OCI-M2 (cell line): ENCODE data around the gene TBC1D22A.
"Not testable (repeated sequence)": the region's sequence is repeated elsewhere in the genome, so short reads cannot be mapped to it uniquely, and the experiment has no call there.

ENCODE experiments used
- DNase-seq: peaks from one replicate; lab custom pipeline; 2025; ENCODE audit not compliant: unreplicated experiment; lab: John Stamatoyannopoulos, UW

TBC1D22A gene

DNA sequence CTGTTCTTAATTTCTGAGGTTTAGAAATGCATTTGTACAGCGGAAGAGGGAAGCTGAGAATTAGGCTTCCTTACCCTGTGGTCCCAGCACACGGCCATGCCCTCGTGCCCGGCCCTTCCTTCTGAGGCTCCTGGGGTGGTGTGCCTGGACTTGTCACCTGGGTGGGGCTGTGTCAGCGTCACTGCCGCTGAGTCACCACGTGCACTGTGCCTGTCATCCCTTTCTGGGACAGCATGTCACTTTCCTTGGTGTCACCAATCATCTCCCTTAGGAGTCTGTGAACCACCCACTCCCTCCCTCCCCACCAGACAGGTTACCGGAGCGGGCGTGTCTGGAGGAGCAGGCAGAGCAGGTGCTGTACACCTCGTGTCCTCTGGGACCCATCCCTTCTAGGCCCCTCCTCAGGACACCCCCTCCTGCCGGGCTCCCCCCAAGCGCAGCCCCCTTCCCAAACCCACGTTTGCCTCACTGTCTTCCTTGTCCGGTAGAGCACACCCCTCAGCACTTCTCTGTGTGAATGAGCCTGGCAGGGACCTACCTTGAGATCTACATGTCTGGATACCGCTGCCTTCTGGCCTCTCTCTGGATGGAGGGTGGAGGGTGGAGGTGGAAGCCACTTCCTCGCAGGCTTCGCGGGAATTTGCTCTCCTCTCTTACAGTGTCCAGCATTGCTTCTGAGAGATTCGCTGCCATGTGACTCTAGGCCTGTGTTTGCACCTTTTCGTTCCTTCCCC is 367.6 kb downstream of the TBC1D22A start:
- no peak for DNase-seq

DNA sequence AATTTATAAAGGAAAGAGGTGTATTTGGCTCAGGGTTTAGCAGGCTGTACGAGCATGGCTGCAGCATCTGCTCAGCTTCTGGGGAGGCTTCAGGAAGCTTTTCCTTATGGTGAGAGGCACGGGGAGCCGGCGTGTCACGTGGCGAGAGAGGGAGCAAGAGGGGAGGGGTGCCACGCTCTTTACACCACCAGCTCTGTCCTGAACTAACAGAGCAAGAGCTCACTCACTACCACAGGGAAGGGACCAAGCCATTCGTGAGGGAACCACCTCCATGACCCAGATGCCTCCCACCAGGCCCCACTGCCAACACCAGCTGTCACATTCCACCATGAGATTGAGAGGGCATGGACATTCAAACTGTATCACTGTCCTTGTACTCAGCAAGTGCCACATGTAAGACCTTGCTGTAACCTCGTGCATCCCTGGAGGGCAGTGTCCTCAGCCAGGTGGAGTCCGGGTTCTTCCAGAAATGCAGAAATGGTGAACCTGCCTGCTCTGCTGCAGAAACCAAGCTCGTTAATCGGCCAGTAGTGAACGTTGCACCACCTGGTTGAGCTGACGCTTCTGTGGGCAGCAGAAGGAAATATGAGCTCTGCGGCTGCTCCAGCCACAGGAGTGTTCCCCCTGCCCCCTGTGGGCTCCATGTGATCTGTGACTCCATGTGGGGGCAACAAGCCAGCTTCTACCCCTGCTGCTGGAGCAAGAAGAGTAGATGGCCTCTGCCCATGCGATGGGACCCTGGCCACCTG is 368.6 kb downstream of the TBC1D22A start:
- no peak for DNase-seq

DNA sequence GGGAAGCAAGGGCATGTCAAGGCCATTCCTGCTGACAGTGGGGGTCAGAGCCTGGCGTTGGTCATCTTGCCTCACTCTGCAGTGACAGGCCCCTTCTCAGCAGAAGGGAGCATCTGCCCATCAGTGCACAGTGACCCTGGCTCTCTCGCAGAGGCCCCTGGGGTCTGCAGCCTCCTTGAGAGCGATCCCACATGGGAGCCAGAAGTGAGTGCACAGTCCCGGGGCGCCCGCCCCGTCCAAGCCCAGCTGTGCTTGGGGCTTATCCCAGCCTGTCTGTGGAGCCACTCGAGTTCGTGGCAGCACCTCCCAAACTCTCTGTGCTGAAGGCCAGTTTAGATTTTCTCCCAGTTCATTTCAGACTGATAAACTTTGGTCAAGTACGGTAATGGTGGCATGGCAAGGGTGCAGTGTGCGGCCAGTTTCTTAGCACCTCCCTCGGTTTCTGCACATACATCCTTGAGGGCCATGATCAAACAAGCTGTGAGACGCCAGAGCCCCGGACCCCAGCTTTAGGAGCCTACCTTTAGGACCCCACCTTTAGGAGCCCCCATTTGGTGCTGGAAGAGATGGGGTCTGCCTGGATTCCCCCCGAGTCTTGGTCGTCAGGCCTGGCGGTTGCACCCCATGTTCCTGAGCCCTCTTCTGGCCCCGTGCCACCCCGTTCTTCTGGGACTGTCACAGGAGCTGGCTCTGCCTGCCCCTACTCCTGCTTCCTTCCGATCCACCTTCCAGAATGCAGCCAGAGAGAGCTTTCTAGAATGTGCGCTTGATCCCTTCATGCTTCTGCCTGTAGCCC is 369.4 kb downstream of the TBC1D22A start:
- no peak for DNase-seq

DNA sequence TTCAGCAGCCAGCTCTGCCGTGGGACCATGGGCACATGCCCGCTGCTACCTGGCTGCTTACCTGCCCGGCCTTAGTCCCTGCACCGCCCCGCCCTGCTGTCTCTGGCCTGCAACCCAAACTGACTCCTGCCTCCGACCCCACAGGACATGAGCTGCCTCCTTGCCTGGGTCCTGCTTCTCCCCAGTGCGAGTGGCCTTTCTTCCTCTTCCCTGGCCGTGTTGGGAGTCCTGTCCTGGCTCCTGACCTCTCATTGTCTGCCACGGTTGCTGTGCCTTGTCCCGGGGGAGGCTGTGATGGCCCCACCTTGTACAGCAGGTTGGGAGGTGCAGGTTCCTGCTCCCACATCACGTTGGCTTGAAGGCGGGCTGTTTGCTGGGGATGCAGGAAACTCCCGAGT is 370.0 kb downstream of the TBC1D22A start:
- no peak for DNase-seq

DNA sequence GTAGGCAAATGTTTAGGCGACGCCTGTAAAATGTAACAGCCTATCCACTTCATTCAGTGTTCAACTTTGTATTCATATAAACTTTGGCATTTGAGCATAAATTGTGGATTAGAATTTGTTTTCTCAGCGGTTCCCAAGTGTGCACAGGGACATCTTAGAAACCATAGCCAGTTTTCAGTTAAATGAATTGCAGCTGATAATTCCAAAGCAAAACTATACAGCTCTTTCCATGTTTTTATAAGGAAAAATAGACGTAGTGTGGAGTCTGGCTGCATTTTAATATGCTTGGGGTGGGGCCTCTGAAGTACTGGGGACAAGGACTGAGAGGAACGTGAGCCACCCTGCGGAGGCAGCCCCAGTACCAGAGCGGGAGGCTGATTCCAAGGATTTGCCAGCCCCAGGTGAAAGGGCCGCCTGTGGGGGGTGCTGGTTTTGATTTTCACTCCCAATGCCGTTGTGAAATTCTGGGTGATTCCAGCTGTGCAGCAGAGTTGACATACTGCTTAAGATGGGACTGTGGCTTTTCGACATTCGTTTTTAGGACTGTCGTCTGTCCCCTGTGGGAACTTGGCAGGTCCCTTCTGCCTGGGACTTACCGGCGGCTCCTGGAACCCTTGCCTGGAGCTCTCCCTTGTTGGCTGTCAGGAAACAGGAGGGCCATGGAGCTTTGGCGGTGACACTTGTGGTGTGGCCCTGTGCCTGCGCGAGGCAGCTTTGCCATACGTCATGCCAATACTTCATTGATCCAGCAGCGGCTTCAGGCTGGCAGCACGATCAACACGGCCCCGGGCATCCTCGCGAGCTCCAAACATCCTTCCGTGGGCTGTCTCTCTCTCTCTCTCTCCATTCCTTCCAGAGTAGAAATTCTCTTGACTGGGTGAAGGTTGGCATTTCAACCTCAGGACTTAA is 370.9 kb downstream of the TBC1D22A start:
- DNase-seq: no peak

DNA sequence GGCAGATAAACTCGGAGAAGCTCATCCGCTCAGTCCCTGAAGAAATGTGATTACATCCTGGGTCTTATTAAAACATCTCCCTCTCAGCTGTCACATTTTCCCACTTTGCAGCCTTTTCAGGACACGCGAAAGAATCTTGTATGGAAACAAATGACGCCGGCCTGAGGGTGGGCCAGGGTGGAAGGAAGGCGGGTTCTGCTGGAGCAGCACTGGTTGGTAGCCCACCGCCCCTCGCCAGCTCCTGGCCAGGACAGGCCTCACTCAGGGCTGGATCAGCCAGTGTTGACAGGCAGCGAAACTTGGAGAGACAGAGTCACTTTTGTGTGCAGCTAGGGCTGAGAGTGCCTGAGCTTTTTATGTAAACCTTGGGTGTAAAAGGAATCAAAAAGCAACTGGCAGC is 371.8 kb downstream of the TBC1D22A start:
- no peak for DNase-seq

DNA sequence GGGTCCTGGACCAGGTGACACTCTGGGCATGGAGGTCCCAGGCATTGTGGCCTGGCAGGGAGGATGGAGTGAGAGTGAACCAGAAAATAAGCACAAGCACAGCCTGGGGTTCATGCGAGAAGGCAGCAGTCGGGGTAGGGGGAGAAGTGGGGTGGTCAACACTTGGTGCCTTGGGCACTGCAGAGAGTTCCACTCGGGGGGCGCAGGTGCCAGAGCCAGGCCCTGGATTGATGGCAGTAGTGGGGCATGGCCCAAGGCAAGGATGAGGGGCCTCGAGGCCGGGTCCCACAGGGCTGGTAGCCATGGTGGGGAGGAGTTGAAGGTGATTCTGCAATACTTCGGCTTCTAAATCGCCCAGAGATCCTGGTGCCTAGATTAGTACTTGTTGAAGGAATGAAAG is 372.9 kb downstream of the TBC1D22A start:
- no peak for DNase-seq

DNA sequence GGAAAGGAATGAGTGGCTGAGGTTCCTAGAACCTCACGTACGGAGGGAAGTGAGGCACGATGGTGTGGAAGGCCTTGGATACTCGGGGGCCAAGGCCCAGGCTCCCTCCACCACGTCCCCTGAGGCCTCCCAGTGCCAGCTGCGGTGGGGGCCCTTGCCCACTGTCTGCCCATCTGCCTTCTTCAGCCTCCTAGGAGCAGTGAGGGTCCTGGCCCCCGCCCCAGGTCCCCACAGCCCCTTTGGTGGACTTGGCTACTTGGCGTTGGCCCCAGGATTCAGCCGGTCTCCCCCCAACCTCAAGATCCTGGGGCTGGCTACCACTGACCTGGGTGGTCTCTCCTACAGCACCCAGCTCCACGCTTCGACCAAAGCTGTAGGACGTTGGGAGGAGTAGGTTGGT is 373.6 kb downstream of the TBC1D22A start:
- DNase-seq: no peak

DNA sequence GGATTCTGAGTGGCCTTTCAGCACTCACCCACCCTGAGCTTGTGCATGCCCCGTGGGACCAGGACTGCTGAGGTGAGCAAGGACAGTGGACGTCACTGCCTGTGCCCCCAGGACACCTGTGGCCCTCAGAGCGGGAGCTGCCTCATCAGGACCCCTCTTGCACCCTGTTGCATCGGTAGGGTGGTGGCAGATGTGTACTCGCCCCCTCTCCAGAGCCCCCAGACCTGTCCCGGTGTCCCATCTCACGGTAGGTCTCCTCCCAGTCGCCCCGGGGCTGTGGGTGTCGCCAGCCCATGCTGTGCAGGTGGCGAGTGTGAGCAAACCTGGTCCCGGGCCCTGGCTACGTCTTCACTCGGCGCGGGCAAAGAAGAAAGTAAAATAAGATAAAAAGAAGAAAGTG is 374.2 kb downstream of the TBC1D22A start:
- no peak for DNase-seq

DNA sequence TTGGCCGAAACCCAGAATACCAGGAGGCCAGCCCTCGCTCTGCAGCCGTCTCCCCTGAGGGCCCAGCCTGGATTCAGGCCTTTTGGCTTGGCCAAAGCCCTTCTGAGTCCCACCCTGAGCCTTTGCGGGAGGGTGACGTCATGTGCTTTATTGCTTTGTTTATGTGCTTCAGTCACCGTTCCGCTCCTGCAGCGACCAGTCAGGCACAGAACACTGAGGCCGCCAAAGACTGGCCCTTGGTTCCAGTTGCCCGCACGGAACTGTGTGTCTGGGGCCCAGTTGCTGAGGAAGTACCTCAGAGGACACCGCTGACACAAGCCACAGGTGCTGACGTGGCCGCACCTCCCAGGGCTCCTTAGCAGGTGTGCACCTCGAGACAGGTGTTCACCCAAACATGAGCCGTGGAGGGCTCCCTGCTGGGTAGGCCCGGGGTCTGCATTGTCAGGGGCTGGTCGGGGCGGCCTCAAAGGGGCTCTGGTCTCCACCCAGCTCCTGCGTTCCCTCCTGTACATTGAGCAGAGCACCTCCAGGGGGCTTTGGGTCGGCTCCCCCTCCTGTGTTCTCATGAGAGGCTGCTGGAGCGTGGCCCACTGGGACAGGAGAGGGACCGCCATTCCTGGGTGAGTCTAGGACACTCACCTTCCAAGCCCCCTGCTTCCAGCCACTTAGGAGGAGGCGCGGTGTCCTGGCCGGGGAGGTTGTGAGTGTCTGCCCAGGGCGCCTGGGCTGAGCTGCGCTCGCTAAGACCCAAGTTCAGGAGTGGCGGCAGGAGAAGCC is 376.8 kb downstream of the TBC1D22A start:
- no peak for DNase-seq

DNA sequence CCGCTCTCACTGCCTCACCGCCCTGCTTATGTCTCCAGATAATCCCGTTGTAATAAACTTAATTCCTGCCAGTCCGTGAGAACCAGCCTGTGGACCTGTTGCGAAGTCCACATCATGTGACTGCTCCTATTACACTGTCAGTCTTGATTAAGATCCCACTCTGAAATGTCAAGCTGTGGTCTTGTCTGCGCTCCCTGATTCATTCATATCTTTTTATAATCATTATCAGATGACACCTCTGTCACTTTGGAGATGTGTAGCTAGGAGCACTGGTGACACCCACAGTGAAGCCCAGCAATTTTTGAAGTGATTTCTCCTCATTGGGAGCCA is 377.3 kb downstream of the TBC1D22A start:
- no peak for DNase-seq

DNA sequence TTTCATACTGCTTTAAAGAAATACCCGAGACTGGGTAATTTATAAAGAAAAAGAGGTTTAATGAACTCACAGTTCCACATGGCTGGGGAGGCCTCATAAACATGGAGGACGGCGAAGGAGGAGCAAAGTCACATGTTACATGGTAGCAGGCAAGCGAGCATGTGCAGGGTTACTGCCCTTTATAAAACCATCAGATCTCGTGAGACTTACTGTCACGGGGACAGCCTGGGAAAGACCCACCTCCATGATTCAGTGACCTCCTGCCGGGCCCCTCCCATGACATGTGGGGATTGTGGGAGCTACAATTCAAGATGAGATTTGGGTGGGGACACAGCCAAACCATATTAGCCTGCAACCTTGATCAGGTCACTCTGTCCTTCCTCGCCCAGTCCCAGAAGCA is 378.5 kb downstream of the TBC1D22A start:
- not testable (repeated sequence) for DNase-seq

DNA sequence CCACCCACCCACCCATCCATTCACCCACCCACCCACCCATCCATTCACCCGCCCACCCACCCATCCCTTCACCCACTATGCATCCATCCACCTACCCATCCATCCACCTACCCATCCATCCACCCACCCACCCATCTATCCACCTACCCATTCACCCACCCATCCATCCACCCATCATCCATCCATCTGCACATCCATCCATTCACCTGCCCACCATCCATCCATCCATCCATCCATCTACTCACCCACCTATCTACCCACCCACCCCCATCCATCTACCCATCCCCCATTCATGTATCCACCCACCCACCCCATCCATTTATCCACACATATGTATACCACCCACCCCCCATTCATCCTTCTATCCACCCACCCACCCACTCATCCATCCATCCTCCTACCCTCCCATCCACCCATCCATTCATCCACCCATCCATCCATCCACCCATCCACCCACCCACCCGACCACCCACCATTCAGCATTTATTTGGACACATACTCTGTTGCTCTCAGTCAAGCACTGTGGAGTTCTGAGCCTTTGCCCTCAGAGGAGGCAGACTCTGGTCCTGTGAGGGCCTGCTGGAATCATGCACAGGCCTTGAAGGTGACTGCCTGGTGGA is 380.1 kb downstream of the TBC1D22A start:
- no peak for DNase-seq

DNA sequence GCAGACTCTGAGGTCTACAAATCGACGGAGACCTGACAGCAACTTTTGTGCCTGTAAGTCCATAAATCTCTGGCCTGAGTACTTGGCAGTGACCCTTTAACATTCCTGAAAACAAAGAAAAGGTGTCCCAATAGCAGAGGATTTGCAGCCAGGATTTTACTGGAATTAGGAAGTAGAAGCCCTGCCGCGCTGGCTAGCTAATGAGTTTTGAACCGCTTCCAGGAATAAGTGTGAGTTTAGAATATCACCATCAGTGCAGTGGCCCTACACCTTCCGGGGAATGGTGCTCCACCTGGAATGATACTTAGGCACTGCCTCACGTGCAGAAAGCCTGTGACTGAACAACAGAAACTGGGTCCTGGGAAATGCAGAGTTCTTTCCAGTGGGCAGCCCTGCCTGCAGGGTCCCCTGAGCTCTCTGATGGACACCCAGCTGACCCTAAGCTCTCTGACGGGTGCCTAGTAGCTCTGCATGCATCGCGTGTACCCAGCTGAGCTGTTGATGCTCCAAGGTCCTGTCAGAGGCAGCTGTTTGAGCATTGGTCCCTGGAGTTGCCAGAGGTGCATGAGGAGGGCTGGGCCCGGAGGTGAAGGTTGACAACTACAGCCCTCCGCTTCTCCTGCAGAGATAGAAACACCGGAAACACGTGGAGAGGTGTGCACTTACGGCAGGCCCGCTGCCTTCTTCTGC is 380.9 kb downstream of the TBC1D22A start:
- DNase-seq: no peak

DNA sequence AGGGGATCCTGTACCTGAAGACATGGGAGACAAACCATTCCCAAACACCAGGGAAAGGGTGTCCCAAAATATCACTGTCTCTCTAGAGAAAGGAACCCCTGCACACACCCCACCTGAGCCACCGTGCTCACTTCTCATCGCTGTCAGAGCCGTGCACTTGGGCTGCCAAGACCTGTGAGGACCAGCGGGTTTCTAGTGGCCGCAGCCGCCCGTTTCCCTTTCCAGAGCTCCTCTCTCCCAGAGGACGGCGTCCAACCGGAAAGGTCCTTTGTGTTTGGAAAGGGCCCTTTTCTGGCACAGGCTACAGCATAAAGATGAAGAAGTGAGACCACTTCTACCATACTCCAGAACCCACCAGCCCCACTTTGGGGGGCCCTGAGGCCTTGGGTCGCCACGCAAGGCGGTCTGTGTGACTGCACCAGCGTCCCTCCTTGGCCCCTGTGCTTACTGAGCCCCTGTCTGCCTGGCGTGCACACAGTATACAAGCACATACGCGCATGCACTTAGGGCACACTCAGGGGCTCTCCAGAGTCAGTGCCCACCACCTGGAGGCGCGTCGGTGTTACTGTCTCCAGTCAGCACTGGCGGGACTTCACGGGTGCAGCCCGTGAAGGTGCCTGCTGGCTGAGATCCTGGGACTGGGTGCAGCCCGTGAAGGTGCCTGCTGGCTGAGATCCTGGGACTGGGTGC is 381.8 kb downstream of the TBC1D22A start:
- no peak for DNase-seq

DNA sequence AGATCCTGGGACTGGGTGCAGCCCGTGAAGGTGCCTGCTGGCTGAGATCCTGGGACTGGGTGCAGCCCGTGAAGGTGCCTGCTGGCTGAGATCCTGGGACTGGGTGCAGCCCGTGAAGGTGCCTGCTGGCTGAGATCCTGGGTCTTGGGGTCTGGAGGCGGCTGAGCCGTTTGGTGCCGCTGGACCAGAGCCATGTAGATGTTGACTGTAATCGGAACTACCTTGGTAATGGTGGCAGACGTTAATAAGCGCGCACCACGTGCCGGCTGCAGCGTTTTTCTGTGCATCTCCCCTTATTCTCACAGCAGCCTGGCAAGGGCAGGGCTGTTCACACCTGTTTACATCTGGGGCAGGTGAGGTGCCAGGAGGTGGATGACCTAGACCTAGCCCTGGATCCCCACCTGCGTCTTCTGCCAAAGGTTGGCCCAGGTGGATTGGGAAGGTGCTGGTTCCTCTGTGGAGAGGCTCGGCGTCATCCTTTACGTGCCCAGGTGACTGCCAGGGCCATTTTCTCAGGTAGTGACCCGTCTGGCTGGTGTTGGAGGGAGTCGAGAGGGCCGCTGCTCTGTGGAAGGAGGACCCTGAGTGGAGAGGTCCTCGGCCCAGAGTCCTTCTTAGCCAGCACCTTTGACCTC is 382.5 kb downstream of the TBC1D22A start:
- DNase-seq: no peak

DNA sequence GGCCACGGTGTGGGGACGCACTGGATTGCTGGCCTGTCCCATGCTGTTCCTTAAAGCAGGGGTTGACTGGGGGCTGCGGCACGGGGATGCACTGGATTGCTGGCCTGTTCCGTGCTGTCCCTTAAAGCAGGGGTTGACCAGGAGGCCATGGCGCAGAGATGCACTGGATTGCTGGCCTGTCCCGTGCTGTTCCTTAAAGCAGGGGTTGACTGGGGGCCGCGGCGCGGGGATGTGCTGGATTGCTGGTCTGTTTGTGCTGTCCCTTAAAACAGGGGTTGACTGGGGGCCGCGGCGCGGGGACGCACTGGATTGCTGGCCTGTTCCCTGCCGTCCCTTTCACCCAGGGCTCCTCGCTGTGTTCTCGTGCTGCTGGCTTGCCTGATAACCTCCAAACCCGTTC is 383.4 kb downstream of the TBC1D22A start:
- DNase-seq: no peak

DNA sequence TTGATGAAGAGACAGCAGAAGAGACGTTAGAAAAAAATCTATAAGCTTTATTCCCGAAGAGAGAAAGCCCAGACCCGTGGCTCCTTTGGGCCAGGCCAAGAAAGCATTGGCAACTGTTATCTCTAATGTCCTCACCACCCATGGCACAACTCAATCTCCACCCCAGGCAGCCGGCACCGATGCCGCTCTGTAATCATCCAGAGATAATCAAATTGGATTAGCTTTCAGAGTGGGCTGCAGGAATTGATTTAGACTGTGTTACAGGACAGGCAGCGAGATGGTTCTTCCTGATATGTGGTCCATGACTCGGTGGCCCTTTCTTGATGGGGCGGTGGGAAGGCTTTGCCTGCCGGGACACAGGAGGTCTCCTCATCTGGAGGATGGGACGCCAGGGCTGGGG is 383.9 kb downstream of the TBC1D22A start:
- no peak for DNase-seq
